NCI-H69 (cell line): ENCODE measurements around the gene EML1.
A peak's percentile ranks its signal among the peaks of the same experiment; 100 is the strongest.

Source experiments
- DNase-seq: peaks from one replicate; lab custom pipeline; 2025; lab: John Stamatoyannopoulos, UW

The EML1 gene

GRCh38 chr14:99779751-99780150 lies 13.5 kb upstream of the EML1 start:
- no peak for DNase-seq

GRCh38 chr14:99780690-99781089 lies 12.5 kb upstream of the EML1 start:
- DNase-seq, result no peak

DNA sequence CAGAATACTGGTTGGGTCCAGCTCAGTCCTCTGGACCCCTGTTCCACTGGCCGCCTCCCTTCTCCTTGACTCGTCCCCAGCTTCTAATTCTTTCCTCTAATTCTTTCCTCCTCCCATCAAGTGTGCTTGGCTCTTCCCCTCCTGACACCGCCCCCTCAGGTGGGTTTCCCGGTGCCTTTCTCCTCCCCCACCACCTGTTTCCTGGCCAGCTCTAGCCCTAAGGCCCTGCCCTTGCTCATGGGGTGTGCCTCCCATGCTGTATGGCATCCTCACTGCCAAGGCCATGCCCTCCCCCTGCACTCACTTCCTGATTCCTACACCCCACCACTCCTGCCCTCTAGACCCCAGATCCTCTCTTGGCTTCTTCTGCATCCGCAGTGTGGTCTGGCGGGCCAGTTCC lies 12.1 kb upstream of the EML1 start:
- DNase-seq, result no peak

DNA sequence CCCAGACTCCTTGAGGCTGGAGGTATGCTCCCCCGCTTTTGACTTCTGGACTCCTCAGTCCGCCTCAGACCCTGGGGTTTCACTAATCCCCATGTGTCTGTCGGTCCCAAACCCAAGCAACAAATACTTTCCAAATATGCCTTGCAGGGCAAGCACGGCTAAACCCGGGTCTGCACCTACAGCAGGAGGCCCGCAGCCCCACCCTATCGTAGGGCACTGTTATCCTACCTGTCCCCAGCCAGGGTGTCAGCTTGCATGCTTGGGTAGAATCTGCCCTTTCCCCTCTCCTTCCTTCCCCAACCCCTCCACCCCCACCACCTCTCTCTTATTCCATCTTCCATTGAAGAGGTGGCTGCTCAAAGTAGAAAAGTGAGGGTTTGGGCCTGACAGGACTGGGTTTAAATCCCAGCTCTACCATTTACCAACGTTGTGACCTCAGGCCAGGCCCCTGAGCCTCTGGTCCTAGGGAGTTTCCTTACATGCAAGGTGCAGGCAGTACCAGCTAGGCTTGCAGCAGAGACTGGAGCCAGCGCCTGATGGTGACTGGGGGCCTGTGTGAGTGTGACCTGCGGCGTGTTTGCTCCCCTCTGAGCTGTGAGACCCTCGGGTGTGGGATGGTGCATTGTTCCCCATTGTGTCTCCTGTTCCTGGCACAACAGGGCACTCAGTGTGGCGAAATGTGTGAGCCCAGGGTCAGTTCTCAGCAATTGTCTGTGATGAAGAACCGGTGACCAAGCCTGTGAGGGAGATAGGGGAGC lies 11.2 kb upstream of the EML1 start:
- DNase-seq, result no peak

GRCh38 chr14:99784508-99784907 lies 8.7 kb upstream of the EML1 start:
- no peak for DNase-seq

DNA sequence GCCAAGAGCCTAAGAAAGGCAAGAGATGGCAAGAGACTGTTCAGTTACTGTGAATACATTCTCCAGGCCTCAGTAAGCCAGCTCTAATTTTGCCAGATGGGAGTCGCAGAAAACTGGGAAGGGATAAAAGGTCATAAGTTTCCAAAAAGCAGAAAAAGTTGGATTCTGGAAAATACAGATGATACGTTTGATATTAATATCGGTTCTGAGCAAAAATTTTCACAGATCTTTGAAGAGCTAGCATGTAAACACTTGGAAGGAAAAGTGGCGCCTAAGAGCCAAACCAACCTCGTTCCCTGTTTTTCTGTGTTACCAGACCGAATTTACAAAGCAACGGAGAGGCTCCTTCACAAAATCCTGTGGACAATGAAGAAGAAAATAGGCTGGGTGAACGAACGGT lies 7.8 kb upstream of the EML1 start:
- DNase-seq, result no peak

GRCh38 chr14:99786511-99786989 lies 6.7 kb upstream of the EML1 start:
- no peak for DNase-seq

DNA sequence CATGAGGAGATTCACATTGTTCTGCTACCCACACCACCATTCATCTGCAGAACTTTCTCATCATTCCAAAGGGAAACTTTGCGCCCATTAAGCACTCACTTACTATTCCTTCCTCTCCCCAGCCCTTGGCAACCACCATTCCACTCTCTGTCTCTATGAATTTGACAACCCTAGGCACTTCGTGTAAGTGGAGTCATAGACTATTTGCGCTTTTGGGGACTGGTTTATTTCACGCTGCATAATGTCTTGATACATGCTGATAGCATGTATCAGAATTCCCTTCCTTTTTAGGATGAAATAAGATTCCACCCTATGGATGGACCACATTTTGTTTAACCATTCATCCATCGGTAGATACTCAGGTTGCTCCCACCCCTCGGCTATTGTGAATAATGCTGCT lies 4.5 kb upstream of the EML1 start:
- no peak for DNase-seq

GRCh38 chr14:99789581-99789980 lies 3.6 kb upstream of the EML1 start:
- no peak for DNase-seq

DNA sequence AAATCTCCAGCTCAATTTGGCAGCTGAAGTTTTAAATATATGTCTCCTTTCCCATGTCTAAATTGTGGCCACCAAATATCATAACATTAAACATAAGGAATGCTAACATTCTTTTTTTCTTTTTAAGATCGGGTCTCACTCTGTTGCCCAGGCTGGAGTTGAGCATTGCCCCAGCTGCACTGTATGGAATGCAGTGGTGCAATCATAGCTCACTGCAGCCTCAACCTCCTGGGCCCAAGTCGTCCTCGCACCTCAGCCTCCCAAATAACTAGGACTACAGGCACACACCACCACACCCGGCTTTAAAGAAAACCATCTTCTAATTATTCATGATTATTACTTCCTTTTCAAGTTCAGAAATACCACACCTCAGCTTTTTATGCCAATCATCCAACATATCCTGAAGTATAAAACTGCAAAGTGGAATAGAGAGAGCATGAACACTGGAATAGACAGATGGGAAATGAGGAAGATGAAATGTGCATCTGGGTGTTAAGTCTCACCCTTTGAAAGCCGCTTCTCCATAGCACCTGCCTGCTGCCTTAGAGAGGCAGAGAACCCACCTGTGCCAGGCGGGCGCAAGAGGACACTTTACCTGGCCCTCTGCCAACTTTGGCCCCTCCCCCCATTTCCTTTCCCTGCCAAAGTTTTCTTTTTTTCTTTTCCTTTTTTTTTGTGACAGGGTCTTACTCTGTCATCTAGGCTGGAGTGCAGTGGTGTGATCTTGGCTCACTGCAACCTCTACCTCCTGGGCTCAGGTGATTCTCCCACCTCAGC lies 2.8 kb upstream of the EML1 start:
- DNase-seq, result peak; percentile 71

GRCh38 chr14:99790978-99791376 lies 2.2 kb upstream of the EML1 start:
- peak; percentile 54 for DNase-seq

GRCh38 chr14:99791476-99792209 lies 1.6 kb upstream of the EML1 start:
- DNase-seq, result no peak

- no peak for DNase-seq
Measured at GRCh38 chr14:99792210-99792535, 1.0 kb upstream of the EML1 start.

- DNase-seq, result no peak
Measured at GRCh38 chr14:99792551-99793212, 531 bp upstream of the EML1 start.

DNA sequence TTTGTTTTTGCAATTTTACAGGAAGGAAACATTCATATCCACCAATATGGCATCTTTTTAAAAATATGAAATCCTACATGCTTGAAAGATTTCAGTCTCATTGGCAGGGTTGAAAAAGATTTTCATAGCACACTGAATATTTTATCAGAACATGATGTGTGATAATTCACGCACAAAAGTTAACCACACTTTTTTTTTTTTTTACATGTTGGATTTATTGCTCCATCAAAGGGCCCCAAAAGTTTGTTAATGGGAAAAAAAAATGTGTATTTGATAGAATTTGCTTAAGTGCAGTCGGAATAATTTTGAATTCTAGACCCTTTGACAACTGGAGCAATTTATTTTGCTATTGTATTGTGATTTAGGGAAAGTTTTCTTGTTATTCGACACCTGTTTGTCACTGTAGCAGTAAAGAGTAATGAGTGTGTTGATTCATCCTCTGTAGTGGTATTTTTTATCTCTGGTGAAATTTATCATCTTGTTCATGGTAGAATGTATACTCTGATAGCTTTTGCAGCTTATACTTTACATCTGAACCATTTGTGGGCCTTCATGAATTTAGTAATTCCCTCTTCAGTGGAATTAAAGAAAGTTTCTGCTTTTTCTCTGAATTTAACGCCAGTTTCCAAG lies 1.1 kb downstream of the EML1 start:
- DNase-seq, result no peak

DNA sequence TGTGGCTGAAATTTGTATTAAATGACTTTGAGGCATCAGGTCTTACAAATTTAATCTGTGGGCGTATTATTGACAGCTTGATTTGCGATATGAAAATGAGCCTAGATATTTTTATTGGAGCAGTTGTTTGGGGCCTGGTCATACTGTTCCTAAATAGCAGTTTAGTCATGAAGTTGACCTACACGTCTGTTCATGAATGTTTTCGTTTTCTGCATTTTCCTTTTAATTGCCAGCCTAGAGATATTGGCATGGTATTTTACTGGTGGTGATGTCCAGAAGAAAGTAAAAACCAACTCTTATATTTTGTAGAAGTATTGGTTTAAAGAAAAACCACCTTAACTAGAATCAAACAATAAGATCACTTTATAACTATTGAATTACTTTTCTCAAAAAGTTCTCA lies 1.8 kb downstream of the EML1 start:
- no peak for DNase-seq

DNA sequence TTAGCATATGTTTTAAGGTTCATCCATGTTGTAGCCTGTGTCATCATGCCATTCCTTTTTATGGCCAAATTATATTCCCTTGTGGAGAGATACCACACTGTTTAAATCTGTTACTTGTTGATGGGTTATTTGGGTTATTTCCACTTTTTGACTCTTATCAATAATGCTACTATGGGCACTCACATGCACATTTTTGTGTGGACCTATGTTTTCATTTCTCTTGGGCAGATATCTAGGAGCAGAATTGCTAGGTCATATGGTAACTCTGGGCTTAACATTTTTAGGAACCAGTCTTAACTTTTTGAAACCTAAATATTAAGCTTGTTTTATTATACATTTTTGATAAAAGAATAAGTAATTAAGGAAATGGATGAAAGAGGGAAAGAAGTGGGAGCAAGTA lies 4.0 kb downstream of the EML1 start:
- no peak for DNase-seq

DNA sequence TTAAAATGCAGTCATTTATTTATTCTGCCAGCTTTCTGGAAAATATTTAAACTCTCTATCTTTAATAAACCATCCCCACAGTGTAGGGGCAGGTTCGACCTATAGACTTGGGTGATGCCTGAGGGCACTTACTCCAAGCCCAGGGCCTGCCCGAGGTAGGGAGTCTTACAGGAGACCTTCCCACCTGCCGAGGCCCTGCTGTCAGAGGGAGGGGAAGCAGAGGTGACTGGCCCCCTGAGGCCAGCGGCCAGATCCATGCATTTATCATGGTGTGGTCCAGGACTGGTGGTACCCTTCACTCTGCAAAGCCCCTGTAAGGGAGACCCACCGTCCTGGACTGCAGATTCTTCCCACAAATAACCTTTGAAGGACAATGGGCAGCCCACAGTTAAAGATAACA lies 7.6 kb downstream of the EML1 start:
- no peak for DNase-seq

GRCh38 chr14:99802301-99803105 lies 9.3 kb downstream of the EML1 start:
- DNase-seq, result peak; percentile 71

DNA sequence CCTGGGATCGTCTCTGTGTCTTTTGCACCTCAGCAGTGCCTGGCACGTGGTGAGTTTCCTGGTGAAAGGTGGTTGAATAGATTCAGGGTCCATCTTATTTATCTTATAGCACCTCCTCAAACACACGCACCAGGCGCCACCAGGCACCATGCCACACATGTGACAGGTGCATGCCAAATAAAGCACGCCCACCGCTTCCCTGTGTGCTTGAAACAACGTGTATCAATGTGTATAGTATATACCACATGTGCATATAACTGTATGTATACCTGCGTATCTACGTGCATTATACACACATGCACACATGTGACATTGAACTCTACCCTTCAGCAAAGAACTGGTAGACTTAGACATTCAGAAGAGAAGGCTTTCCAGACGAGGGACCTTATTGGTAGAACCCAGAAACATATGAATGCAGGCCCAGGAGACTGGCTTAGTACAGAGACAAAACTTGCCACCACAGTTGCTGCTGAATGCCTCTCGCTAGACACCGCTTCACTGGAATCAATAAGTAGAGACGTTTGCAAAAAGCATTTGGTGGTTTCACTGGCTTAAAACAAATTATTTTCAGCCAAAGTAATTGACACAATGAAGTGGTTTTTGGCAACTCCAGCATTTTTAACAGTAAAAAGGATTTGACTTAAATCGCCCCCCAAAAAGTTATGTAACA lies 10.0 kb downstream of the EML1 start:
- DNase-seq, result peak; percentile 87
